ENCODE data around the gene RITA1.
A peak's percentile ranks its signal among the peaks of the same experiment; 100 is the strongest.

The RITA1 gene

DNA sequence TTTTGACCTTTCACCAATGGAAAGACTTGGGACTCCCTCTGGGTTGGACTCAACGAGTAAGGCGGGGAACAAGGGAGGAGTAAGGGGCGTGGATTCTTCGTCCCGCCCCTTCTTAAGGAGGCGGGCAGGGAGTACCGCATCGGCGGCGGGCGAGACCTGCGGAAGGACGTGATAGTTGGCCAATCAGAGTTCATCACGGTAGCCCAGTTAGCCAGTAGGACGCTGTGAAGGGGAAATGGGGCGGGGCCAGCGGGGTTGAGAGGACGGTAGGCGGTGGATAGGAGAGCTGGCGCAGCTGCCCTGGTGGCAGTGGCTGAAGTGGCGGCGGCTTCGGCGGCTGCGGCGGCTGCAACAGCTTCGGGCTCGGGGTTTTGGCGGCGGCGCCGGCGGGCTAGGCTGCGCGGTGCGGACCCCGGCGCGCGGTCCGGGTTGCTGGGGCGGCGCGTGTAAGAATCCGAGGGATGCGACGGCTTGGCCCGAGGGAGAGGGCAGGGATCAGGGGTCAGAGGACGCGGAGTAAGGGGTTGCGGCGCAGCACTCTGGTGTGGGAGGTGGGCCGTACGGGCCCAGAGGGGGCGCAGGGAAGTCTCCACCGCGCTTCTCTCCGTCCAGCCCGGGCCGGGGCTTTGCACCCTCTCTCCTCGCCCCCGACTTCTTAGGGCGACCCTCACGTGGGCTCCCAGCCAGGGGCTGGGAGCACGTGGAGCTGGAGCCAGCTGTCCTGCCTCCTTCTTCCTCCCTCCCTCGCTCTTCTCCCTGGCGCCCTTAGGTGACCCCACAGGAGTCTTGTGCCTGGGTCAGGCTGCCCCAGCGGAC lies 35.9 kb downstream of the RITA1 start, which contains the start of gene TPCN1:
TPCN1 (plus strand) TSS at position 284 of the 816 bp plus-strand sequence. CDS start 5,389 bp downstream, outside the sequence.
- Histone ChIP-seq H2BK120ac (ENCODE audit: low read depth, low read length) (peak within 1 kb of the TSS; percentile 91), H2BK15ac (ENCODE audit: low read depth, poor library complexity, severe bottlenecking) (peak within 1 kb of the TSS; percentile 88)

DNA sequence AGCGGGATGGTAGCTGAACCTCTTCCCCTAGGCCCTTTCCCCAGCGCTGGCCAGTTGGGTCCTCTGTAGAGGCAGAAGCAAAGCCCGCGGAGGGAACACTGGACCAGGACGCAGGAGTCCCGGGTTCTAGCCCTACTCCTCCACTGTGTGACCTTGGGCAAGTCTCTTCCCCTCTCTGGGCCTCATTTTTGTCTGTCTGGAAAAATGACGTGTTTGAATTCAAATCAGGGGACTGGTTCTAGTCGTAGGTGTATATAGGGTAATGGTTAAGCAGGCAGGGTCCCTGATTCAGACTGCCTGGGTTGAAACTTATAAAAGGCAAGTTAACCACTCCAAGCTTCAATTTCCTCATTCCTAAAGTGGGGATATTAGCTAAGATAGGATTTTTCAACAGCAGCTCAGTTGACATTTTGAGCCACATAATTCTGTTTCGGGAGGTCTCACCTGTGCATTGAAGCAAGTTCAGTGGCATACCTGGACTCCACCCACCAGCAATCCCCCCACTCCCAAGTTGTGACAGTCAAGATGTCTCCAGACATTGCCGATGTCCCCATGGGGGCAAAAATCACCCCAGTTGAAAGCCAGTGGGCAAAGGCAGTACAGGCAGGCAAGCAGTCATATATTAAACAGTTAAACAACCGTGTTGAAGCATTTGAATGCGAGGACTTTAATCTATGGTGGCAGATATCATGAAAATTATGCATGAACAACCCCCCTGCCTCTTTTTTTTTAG lies 36.6 kb downstream of the RITA1 start:
- Histone ChIP-seq H2BK15ac (ENCODE audit: low read depth, poor library complexity, severe bottlenecking) (no peak overlapping the region), H3K36me3 (ENCODE audit: control insufficient read depth in 1 of 2, insufficient read depth in 2 of 2, low read depth in 1 of 2, low read length in 2 of 2) (peaks cover 6% of the 10 kb centered on the region in 2 experiments), H3K27me3 (ENCODE audit: control insufficient read depth in 1 of 2, insufficient read depth in 1 of 2, low read length in 2 of 2) (no peaks in the 10 kb centered on the region), H3K27ac (ENCODE audit: low read length, poor library complexity, severe bottlenecking) (peak overlapping the region; percentile 66), H2BK5ac (ENCODE audit: low read depth, low read length, poor library complexity, severe bottlenecking) (no peak overlapping the region), H4K8ac (ENCODE audit: low read length) (peak overlapping the region; percentile 66), H2AFZ (ENCODE audit: low read depth, low read length) (no peak overlapping the region), H3K14ac (ENCODE audit: low read length in 2 of 2) (peak overlapping the region in 1 of 2 experiments; percentile 87), H3K4ac (ENCODE audit: low read depth in 1 of 2, low read length in 2 of 2) (peak overlapping the region; percentile 89 to 96), H3K18ac (ENCODE audit: low read depth in 1 of 2, low read length in 2 of 2) (peak overlapping the region; percentile 96 to 97), H3K9me3 (ENCODE audit: control insufficient read depth, low read length) (no peaks in the 10 kb centered on the region), H3K79me1 (replicated peaks; ENCODE audit: low read length, poor library complexity, severe bottlenecking) (peaks cover 6% of the 10 kb centered on the region), H3K9ac (ENCODE audit: low read length) (peak overlapping the region; percentile 97), H4K91ac (ENCODE audit: low read length) (peak overlapping the region; percentile 94), H3K23ac (ENCODE audit: low read length in 2 of 2) (peak overlapping the region in 1 of 2 experiments; percentile 20), H3K4me3 (ENCODE audit: insufficient read depth in 1 of 2, low read depth in 1 of 2, low read length in 2 of 2) (peak overlapping the region; percentile 88 to 95), H2AK5ac (ENCODE audit: low read length, severe bottlenecking) (peak overlapping the region; percentile 62), H2BK120ac (ENCODE audit: low read depth, low read length) (peak overlapping the region; percentile 91), H3K4me1 (ENCODE audit: control insufficient read depth, insufficient read depth, low read depth, low read length) (peaks cover 8% of the 10 kb centered on the region), H3K4me2 (ENCODE audit: low read length, poor library complexity, severe bottlenecking) (peak overlapping the region; percentile 87), H2BK12ac (ENCODE audit: low read length in 2 of 2) (peak overlapping the region; percentile 93 to 98)
- WGBS: 18% methylated on average over 10 of the region's 12 CpGs
- DNase-seq: no peak

More for the DNA sequence above, 35.9 kb downstream of the RITA1 start, which contains the start of gene TPCN1:
- no peaks in the 10 kb centered on the region for H3K9me3 ChIP-seq (ENCODE audit: control insufficient read depth, low read length)
- H3K27me3 ChIP-seq (ENCODE audit: control insufficient read depth in 1 of 2, insufficient read depth in 1 of 2, low read length in 2 of 2): no peaks in the 10 kb centered on the region
- H3K27ac ChIP-seq (ENCODE audit: low read length, poor library complexity, severe bottlenecking): peak within 1 kb of the TSS; percentile 66
- H2BK12ac ChIP-seq (ENCODE audit: low read length in 2 of 2): peak within 1 kb of the TSS; percentile 93 to 98
- H2AK5ac ChIP-seq (ENCODE audit: low read length, severe bottlenecking): peak within 1 kb of the TSS; percentile 62
- peaks cover 12% of the 10 kb centered on the region for H3K4me1 ChIP-seq (ENCODE audit: control insufficient read depth, insufficient read depth, low read depth, low read length)
- peaks cover 2% of the 10 kb centered on the region for H3K79me1 ChIP-seq (replicated peaks; ENCODE audit: low read length, poor library complexity, severe bottlenecking)
- H2AFZ ChIP-seq (ENCODE audit: low read depth, low read length): peak within 1 kb of the TSS; percentile 1
- peak within 1 kb of the TSS; percentile 94 for H4K91ac ChIP-seq (ENCODE audit: low read length)
- peak; percentile 100 for DNase-seq
- H4K8ac ChIP-seq (ENCODE audit: low read length): peak within 1 kb of the TSS; percentile 87
- peak within 1 kb of the TSS; percentile 87 for H3K4me2 ChIP-seq (ENCODE audit: low read length, poor library complexity, severe bottlenecking)
- H3K9ac ChIP-seq (ENCODE audit: low read length): peak within 1 kb of the TSS; percentile 97
- H3K23ac ChIP-seq (ENCODE audit: low read length in 2 of 2): peak within 1 kb of the TSS in 1 of 2 experiments; percentile 61
- H3K18ac ChIP-seq (ENCODE audit: low read depth in 1 of 2, low read length in 2 of 2): peak within 1 kb of the TSS; percentile 96 to 97
- H3K14ac ChIP-seq (ENCODE audit: low read length in 2 of 2): peak within 1 kb of the TSS in 1 of 2 experiments; percentile 87
- H3K4ac ChIP-seq (ENCODE audit: low read depth in 1 of 2, low read length in 2 of 2): peak within 1 kb of the TSS; percentile 89 to 96
- peak within 1 kb of the TSS; percentile 88 to 99 for H3K4me3 ChIP-seq (ENCODE audit: insufficient read depth in 1 of 2, low read depth in 1 of 2, low read length in 2 of 2)
- peak within 1 kb of the TSS; percentile 26 for H2BK5ac ChIP-seq (ENCODE audit: low read depth, low read length, poor library complexity, severe bottlenecking)
- WGBS: under 1% methylated on average over 38 of the region's 68 CpGs
- no peaks in the 10 kb centered on the region for H3K36me3 ChIP-seq (ENCODE audit: control insufficient read depth in 1 of 2, insufficient read depth in 2 of 2, low read depth in 1 of 2, low read length in 2 of 2)

DNA sequence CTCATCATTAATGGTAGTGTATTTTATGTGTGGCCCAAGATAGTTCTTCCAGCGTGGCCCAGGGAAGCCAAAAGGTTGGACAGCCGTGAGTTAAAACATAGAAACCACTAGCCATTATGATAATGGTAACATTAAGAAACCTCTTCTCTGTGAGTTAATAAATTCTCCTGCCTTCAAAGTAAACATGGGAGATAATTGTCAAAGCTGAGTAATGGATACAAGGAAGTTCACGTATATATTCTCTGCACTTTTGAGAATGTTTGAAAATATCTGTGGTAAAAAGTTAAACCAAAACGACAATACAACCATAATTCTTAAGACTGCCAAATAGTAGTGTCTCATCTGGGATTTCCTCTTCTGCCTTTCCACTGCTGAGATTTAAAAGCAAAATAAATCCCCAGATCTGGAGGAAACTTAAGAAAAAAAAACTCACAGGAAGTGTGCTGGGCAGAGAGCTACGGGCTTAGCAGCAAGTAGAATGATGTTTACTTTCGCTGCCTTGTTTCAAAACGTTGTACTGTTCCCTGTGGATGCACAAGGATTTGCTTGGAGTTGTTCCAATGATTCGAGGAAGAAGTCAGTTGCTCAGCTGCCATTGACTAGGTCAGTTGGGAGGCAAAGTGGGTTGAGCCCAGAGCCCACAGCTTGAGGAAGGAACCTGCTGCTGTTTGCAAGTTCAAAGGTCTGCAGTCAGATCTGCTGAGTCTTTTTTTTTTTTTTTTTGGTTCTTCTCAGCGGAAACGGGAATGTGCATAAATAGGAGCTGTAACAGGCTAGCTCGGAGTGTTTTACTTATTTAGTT lies 37.4 kb downstream of the RITA1 start:
- peaks cover 5% of the 10 kb centered on the region for H3K4me1 ChIP-seq (ENCODE audit: control insufficient read depth, insufficient read depth, low read depth, low read length)
- H3K36me3 ChIP-seq (ENCODE audit: control insufficient read depth in 1 of 2, insufficient read depth in 2 of 2, low read depth in 1 of 2, low read length in 2 of 2): peaks cover 12 to 14% of the 10 kb centered on the region in 2 experiments
- peak; percentile 99 for DNase-seq
- H2BK12ac ChIP-seq (ENCODE audit: low read length in 2 of 2): no peak overlapping the region
- H3K9me3 ChIP-seq (ENCODE audit: control insufficient read depth, low read length): no peaks in the 10 kb centered on the region
- H4K91ac ChIP-seq (ENCODE audit: low read length): no peak overlapping the region
- H2AFZ ChIP-seq (ENCODE audit: low read depth, low read length): no peak overlapping the region
- no peak overlapping the region for H3K23ac ChIP-seq (ENCODE audit: low read length in 2 of 2)
- peak overlapping the region in 1 of 2 experiments; percentile 96 for H3K18ac ChIP-seq (ENCODE audit: low read depth in 1 of 2, low read length in 2 of 2)
- H3K27me3 ChIP-seq (ENCODE audit: control insufficient read depth in 1 of 2, insufficient read depth in 1 of 2, low read length in 2 of 2): no peaks in the 10 kb centered on the region
- H3K4me3 ChIP-seq (ENCODE audit: insufficient read depth in 1 of 2, low read depth in 1 of 2, low read length in 2 of 2): peak overlapping the region in 1 of 2 experiments; percentile 95
- H2AK5ac ChIP-seq (ENCODE audit: low read length, severe bottlenecking): no peak overlapping the region
- H3K4me2 ChIP-seq (ENCODE audit: low read length, poor library complexity, severe bottlenecking): peak overlapping the region; percentile 87
- peaks cover 9% of the 10 kb centered on the region for H3K79me1 ChIP-seq (replicated peaks; ENCODE audit: low read length, poor library complexity, severe bottlenecking)
- H2BK5ac ChIP-seq (ENCODE audit: low read depth, low read length, poor library complexity, severe bottlenecking): no peak overlapping the region
- H3K14ac ChIP-seq (ENCODE audit: low read length in 2 of 2): no peak overlapping the region
- H2BK15ac ChIP-seq (ENCODE audit: low read depth, poor library complexity, severe bottlenecking): no peak overlapping the region
- no peak overlapping the region for H3K4ac ChIP-seq (ENCODE audit: low read depth in 1 of 2, low read length in 2 of 2)
- H3K9ac ChIP-seq (ENCODE audit: low read length): peak overlapping the region; percentile 97
- no peak overlapping the region for H4K8ac ChIP-seq (ENCODE audit: low read length)
- H2BK120ac ChIP-seq (ENCODE audit: low read depth, low read length): no peak overlapping the region
- 0% methylated on average over 4 of the region's 11 CpGs for WGBS
- H3K27ac ChIP-seq (ENCODE audit: low read length, poor library complexity, severe bottlenecking): peak overlapping the region; percentile 66

All from mesenchymal stem cell (in vitro differentiated cells and primary cell).